SK-N-SH (cell line): ENCODE measurements around the gene FUT2. TPM values are rescaled to one million over a fixed set of nuclear protein-coding genes. Genes with fewer than 3 reads are reported as not detected.

Experiments
- CTCF ChIA-PET: fragments of 300-600, 350-600 bp; formaldehyde crosslinking; extraction: SDS; loops from one replicate; lab custom pipeline; 2021; lab: Yijun Ruan, JAX
- POLR2A ChIA-PET: fragments of 350-600 bp; sonication (Branson Sonifier 250); formaldehyde crosslinking; extraction: SDS; loops from one replicate; lab custom pipeline; 2020; ENCODE audit warnings: antibody characterized with exemption, inconsistent platforms; lab: Yijun Ruan, JAX
- DNase-seq: peaks from one replicate; pipeline ENCODE4 v3.0.0; 2012
- H2AFZ ChIP-seq: fragments of 200-600 bp; sonication (generic); 2 replicates; pipeline ENCODE4 v1.8.1; 2016; ENCODE audit warnings: antibody characterized with exemption, mild to moderate bottlenecking, low read depth
- H3F3A ChIP-seq: fragments of 200-600 bp; sonication (generic); replicated peaks from 2 replicates; pipeline ENCODE3; 2016; ENCODE audit warnings: antibody characterized with exemption, mild to moderate bottlenecking; ENCODE audit not compliant: insufficient read depth
- H3K27ac ChIP-seq, 2 experiments: fragments of 200-500 bp in 1 of 2; fragments of 200-600 bp in 1 of 2; sonication (Bioruptor generic) in 1 of 2; sonication (generic), shearing (Covaris generic) in 1 of 2; 2 replicates each; pipeline versions ENCODE4 v1.5.1 to v1.6.1; 2014 to 2016; ENCODE audit warnings: low read depth in 2 of 2, inconsistent platforms in 1 of 2, low read length in 1 of 2, mild to moderate bottlenecking in 1 of 2, mixed read lengths in 1 of 2
- H3K27me3 ChIP-seq: fragments of 200-600 bp; sonication (generic), shearing (Covaris generic); 2 replicates; pipeline ENCODE4 v1.6.1; 2016; ENCODE audit warnings: mixed run types; ENCODE audit not compliant: insufficient read depth
- H3K36me3 ChIP-seq, 2 experiments: fragments of 200-500 bp in 1 of 2; fragments of 200-600 bp in 1 of 2; sonication (Bioruptor generic) in 1 of 2; sonication (generic) in 1 of 2; replicated peaks in 1 of 2; 2 replicates each; pipeline versions ENCODE3 to v1.5.1; 2014 to 2016; ENCODE audit warnings: low read length in 1 of 2, mild to moderate bottlenecking in 1 of 2; ENCODE audit not compliant: insufficient read depth in 2 of 2, control insufficient read depth in 1 of 2
- H3K4me1 ChIP-seq, 2 experiments: fragments of 200-500 bp in 1 of 2; fragments of 200-600 bp in 1 of 2; sonication (Bioruptor generic) in 1 of 2; sonication (generic), shearing (Covaris generic) in 1 of 2; 2 replicates each; pipeline versions ENCODE4 v1.5.1 to v1.6.1; 2014 to 2016; ENCODE audit warnings: low read depth in 1 of 2, low read length in 1 of 2, mixed run types in 1 of 2; ENCODE audit not compliant: insufficient read depth in 2 of 2, control insufficient read depth in 1 of 2
- H3K4me2 ChIP-seq: fragments of 200-600 bp; sonication (generic), shearing (Covaris generic); 2 replicates; pipeline ENCODE4 v1.6.1; 2017; ENCODE audit warnings: mixed run types
- H3K4me3 ChIP-seq, 2 experiments: fragments of 200-500 bp in 1 of 2; fragments of 200-600 bp in 1 of 2; sonication (Bioruptor generic) in 1 of 2; sonication (generic), shearing (Covaris generic) in 1 of 2; 2 replicates each; pipeline versions ENCODE4 v1.5.1 to v1.8.1; 2014 to 2016; ENCODE audit warnings: low read depth in 2 of 2, inconsistent platforms in 1 of 2, low read length in 1 of 2, mild to moderate bottlenecking in 1 of 2, mixed read lengths in 1 of 2, moderate library complexity in 1 of 2
- H3K79me2 ChIP-seq: fragments of 200-600 bp; sonication (generic); 2 replicates; pipeline ENCODE4 v1.8.1; 2017; ENCODE audit warnings: mild to moderate bottlenecking; ENCODE audit not compliant: insufficient read depth
- H3K9ac ChIP-seq: fragments of 200-600 bp; sonication (generic); 2 replicates; pipeline ENCODE4 v1.6.1; 2017; ENCODE audit warnings: mixed run types
- H3K9me2 ChIP-seq: fragments of 200-600 bp; sonication (generic); 2 replicates; pipeline ENCODE4 v1.6.1; 2017; ENCODE audit warnings: mixed run types
- H3K9me3 ChIP-seq: fragments of 200-600 bp; sonication (generic); 2 replicates; pipeline ENCODE4 v1.6.1; 2017; ENCODE audit warnings: mixed run types, mild to moderate bottlenecking, moderate library complexity
- H4K20me1 ChIP-seq: fragments of 200-600 bp; sonication (generic); 2 replicates; pipeline ENCODE4 v1.6.1; 2017; ENCODE audit warnings: mild to moderate bottlenecking, mixed run types; ENCODE audit not compliant: insufficient read depth
- EZH2phosphoT487 ChIP-seq: fragments of 200-600 bp; sonication (generic); IDR thresholded peaks from 2 replicates; pipeline ENCODE4 v1.6.1; 2017; ENCODE audit warnings: low read depth, mixed run types, mild to moderate bottlenecking, antibody characterized with exemption, moderate library complexity, borderline replicate concordance
- FOSL2 ChIP-seq: IDR thresholded peaks from 2 replicates; pipeline ENCODE4 v1.4.0; 2012; ENCODE audit warnings: low read depth, mild to moderate bottlenecking, moderate library complexity, borderline replicate concordance
- FOXM1 ChIP-seq: IDR thresholded peaks from 2 replicates; pipeline ENCODE4 v1.4.0; 2012; ENCODE audit warnings: low read depth, mild to moderate bottlenecking
- GATA2 ChIP-seq: sonication (generic); formaldehyde crosslinking; IDR thresholded peaks from 2 replicates; pipeline ENCODE4 v1.5.0; 2020; ENCODE audit warnings: mild to moderate bottlenecking, missing genetic modification reagents
- MXI1 ChIP-seq: IDR thresholded peaks from 2 replicates; pipeline ENCODE4 v1.6.1; 2012; ENCODE audit warnings: mild to moderate bottlenecking, low read depth, low read length, improper control_type of control experiment
- NFIC ChIP-seq: IDR thresholded peaks from 2 replicates; pipeline ENCODE4 v1.4.0; 2012; ENCODE audit warnings: borderline replicate concordance
- NRF1 ChIP-seq: IDR thresholded peaks from 2 replicates; pipeline ENCODE4 v1.6.1; 2012; ENCODE audit warnings: low read depth, mild to moderate bottlenecking, low read length
- POLR2AphosphoS5 ChIP-seq: IDR thresholded peaks from 2 replicates; pipeline ENCODE4 v1.6.1; 2012; ENCODE audit warnings: low read depth, low read length
- RCOR1 ChIP-seq: fragments of 150-350 bp; IDR thresholded peaks from 2 replicates; pipeline ENCODE4 v1.6.1; 2017; ENCODE audit warnings: antibody characterized with exemption, low read length
- RFX5 ChIP-seq: IDR thresholded peaks from 2 replicates; pipeline ENCODE4 v1.6.1; 2012; ENCODE audit warnings: mild to moderate bottlenecking, improper control_type of control experiment, low read length
- TCF12 ChIP-seq: IDR thresholded peaks from 2 replicates; pipeline ENCODE4 v1.4.0; 2012
- TEAD4 ChIP-seq: IDR thresholded peaks from 2 replicates; pipeline ENCODE4 v1.4.0; 2012; ENCODE audit warnings: mild to moderate bottlenecking, borderline replicate concordance; ENCODE audit not compliant: insufficient read depth
- YY1 ChIP-seq: IDR thresholded peaks from 2 replicates; pipeline ENCODE4 v1.4.0; 2012; ENCODE audit warnings: low read depth, mild to moderate bottlenecking
- WGBS: methylation state at CpG from one replicate; pipeline ENCODE4 v1.1.6; 2017; ENCODE audit warnings: low lambda C conversion rate; 5-methylcytosine and 5-hydroxymethylcytosine counted together
- polyA plus RNA-seq, 3 experiments: library from polyadenylated mRNA; depleted of rRNA; stranded (reverse); fragments of >200 nt; gene quantifications; 2 replicates each; pipeline ENCODE4 v1.2.3, GENCODE V29; 2012
- TF ChIP-seq, protein P1 (sequence below): fragments of 150-350 bp; IDR thresholded peaks from 2 replicates; pipeline ENCODE4 v1.6.1; 2016; ENCODE audit warnings: mild to moderate bottlenecking, low read depth, low read length
- TF ChIP-seq, protein P2 (sequence below): IDR thresholded peaks from 2 replicates; pipeline ENCODE4 v1.4.0; 2012; ENCODE audit warnings: low read depth, borderline replicate concordance
- TF ChIP-seq, protein P3 (sequence below): IDR thresholded peaks from 2 replicates; pipeline ENCODE4 v1.4.0; 2012; ENCODE audit warnings: low read depth, borderline replicate concordance
- TF ChIP-seq, protein P4 (sequence below): fragments of 200-600 bp; sonication (generic); IDR thresholded peaks from 2 replicates; pipeline ENCODE4 v1.6.1; 2017; ENCODE audit warnings: antibody characterized with exemption, mild to moderate bottlenecking, moderate library complexity

The FUT2 gene
- polyA plus RNA-seq, 1 of the 3 experiments (the other 2 are of a cell fraction) = not detected

DNA sequence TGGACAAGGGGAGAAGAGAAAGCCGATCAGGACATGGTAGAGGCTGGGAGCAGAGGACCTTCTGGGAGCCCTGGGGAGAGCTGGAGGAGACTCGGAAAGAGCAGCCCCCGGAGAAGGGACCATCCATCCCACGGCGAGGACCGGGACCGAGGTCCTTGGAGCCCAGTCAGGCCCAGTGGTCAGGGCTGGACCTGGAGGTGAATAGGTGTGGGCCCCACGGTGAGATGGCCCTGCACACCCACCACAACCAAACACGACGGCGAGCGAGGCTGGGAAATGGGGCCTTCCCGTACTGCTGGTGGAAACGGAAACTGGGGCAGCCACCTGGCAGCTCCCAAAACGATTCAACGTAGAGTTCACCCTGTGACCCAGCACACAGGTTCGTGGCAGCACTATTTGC, 19.3 kb upstream of the FUT2 start:
- ChIA-PET CTCF (interaction anchor here (0.8 to 3.7 kb wide), 10 partner anchors 17 to 294 kb away, joined by 3 to 35 read pairs (median 7); partner anchors contain the start of gene CA11), POLR2A (no interaction called here)
- Histone ChIP-seq H3K9ac (no peak overlapping the region), H3K4me3 (no peak overlapping the region), H3K36me3 (no peaks in the 10 kb centered on the region), H3K4me1 (peaks cover 0 to 8% of the 10 kb centered on the region in 2 experiments; a peak in 1 of 4 replicates), H2AFZ (no peak overlapping the region), H3K27ac (no peak overlapping the region), H3F3A (no peaks in the 10 kb centered on the region), H4K20me1 (no peaks in the 10 kb centered on the region), H3K27me3 (no peaks in the 10 kb centered on the region), H3K9me2 (no peaks in the 10 kb centered on the region), H3K9me3 (no peaks in the 10 kb centered on the region), H3K79me2 (no peaks in the 10 kb centered on the region), H3K4me2 (no peak overlapping the region)
- TF ChIP-seq, protein P1, sequence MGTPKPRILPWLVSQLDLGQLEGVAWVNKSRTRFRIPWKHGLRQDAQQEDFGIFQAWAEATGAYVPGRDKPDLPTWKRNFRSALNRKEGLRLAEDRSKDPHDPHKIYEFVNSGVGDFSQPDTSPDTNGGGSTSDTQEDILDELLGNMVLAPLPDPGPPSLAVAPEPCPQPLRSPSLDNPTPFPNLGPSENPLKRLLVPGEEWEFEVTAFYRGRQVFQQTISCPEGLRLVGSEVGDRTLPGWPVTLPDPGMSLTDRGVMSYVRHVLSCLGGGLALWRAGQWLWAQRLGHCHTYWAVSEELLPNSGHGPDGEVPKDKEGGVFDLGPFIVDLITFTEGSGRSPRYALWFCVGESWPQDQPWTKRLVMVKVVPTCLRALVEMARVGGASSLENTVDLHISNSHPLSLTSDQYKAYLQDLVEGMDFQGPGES = no peak
- TF ChIP-seq RFX5 (no peak), MXI1 (no peak)
- DNase-seq = no peak
- 84% methylated on average over 17 of the region's 17 CpGs for WGBS

DNA sequence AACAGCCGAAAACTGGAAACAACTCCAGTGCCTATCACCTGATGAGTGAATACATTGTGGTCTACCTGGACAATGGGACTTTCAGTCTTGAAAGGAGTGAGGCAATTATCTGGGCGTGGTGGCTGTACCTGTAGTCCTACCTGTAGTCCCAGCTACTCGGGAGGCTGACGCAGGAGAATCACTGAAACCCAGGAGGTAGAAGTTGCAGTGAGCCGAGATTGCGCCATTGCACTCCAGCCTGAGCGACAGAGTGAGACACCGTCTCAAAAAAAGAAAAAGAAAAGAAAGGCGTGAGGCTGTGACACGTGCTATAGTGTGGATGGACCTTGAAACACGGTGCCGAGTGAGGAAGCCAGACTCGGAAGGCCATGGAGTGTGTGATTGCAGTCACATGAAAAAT, 18.9 kb upstream of the FUT2 start:
- Histone ChIP-seq H3K4me1 (peaks cover 0 to 8% of the 10 kb centered on the region in 2 experiments; a peak in 1 of 4 replicates), H3K27ac (no peak overlapping the region), H4K20me1 (no peaks in the 10 kb centered on the region), H3K9me2 (no peaks in the 10 kb centered on the region), H3K79me2 (no peaks in the 10 kb centered on the region), H3K4me3 (no peak overlapping the region), H3K9me3 (no peaks in the 10 kb centered on the region), H3F3A (no peaks in the 10 kb centered on the region), H3K4me2 (no peak overlapping the region), H3K36me3 (no peaks in the 10 kb centered on the region), H3K9ac (no peak overlapping the region), H2AFZ (no peak overlapping the region), H3K27me3 (no peaks in the 10 kb centered on the region)
- CTCF ChIA-PET = interaction anchor here (0.6 to 3.4 kb wide), 2 partner anchors 13 to 118 kb away, joined by 3 to 13 read pairs; no protein-coding TSS in a partner anchor
- POLR2A ChIA-PET = no interaction called here
- no peak for DNase-seq
- TF ChIP-seq, protein P2, sequence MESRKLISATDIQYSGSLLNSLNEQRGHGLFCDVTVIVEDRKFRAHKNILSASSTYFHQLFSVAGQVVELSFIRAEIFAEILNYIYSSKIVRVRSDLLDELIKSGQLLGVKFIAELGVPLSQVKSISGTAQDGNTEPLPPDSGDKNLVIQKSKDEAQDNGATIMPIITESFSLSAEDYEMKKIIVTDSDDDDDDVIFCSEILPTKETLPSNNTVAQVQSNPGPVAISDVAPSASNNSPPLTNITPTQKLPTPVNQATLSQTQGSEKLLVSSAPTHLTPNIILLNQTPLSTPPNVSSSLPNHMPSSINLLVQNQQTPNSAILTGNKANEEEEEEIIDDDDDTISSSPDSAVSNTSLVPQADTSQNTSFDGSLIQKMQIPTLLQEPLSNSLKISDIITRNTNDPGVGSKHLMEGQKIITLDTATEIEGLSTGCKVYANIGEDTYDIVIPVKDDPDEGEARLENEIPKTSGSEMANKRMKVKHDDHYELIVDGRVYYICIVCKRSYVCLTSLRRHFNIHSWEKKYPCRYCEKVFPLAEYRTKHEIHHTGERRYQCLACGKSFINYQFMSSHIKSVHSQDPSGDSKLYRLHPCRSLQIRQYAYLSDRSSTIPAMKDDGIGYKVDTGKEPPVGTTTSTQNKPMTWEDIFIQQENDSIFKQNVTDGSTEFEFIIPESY = no peak
- TF ChIP-seq YY1 (no peak), TCF12 (no peak), FOXM1 (no peak)
- TF ChIP-seq, all 33 proteins: peak for 0
- WGBS = 85% methylated on average over 13 of the region's 13 CpGs

DNA sequence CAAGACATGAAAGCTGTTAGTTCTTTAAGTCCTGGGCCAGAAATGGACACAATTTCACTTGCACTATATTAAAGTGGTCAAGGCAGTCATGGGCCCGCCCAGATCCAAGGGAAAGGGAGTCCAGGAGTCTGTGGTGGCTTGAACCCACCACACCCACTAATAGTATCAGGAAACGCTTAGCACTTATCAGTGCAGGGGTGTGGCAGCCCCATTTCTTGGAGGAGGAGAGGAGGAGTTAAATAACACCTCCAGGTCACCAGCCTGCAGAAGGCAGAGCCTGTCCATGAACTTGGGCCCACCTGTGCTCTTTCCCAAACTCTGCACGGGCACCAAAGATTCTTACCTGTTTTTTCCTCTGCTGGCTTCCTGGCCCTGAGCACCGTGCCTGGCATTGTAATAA, 17.6 kb upstream of the FUT2 start:
- no peak overlapping the region for H2AFZ ChIP-seq
- 76% methylated on average over 4 of the region's 4 CpGs for WGBS
- no peak for DNase-seq
- H3K27me3 ChIP-seq = no peaks in the 10 kb centered on the region
- peaks cover 0 to 8% of the 10 kb centered on the region in 2 experiments; a peak in 1 of 4 replicates for H3K4me1 ChIP-seq
- POLR2A ChIA-PET = interaction anchor here (0.6 kb wide), 1 partner anchor 32 kb away, joined by 3 read pairs; the partner anchor contains the start of gene CA11
- H3K4me3 ChIP-seq = no peak overlapping the region
- H3K27ac ChIP-seq = no peak overlapping the region
- H3K4me2 ChIP-seq = no peak overlapping the region
- H3F3A ChIP-seq = no peaks in the 10 kb centered on the region
- H3K9me3 ChIP-seq = no peaks in the 10 kb centered on the region
- no peaks in the 10 kb centered on the region for H4K20me1 ChIP-seq
- no peaks in the 10 kb centered on the region for H3K79me2 ChIP-seq
- H3K9me2 ChIP-seq = no peaks in the 10 kb centered on the region
- no peak overlapping the region for H3K9ac ChIP-seq
- H3K36me3 ChIP-seq = no peaks in the 10 kb centered on the region
- CTCF ChIA-PET = interaction anchor here (1.0 to 1.1 kb wide), 2 partner anchors 32 to 34 kb away, joined by 3 to 4 read pairs; partner anchors contain the start of gene CA11
- TF ChIP-seq RCOR1 = no peak
- no peak for TF ChIP-seq FOSL2
- TF ChIP-seq, protein P3, sequence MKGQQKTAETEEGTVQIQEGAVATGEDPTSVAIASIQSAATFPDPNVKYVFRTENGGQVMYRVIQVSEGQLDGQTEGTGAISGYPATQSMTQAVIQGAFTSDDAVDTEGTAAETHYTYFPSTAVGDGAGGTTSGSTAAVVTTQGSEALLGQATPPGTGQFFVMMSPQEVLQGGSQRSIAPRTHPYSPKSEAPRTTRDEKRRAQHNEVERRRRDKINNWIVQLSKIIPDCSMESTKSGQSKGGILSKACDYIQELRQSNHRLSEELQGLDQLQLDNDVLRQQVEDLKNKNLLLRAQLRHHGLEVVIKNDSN = no peak
- TF ChIP-seq GATA2 (CRISPR knock-in tag) = no peak
- TF ChIP-seq, protein P4, sequence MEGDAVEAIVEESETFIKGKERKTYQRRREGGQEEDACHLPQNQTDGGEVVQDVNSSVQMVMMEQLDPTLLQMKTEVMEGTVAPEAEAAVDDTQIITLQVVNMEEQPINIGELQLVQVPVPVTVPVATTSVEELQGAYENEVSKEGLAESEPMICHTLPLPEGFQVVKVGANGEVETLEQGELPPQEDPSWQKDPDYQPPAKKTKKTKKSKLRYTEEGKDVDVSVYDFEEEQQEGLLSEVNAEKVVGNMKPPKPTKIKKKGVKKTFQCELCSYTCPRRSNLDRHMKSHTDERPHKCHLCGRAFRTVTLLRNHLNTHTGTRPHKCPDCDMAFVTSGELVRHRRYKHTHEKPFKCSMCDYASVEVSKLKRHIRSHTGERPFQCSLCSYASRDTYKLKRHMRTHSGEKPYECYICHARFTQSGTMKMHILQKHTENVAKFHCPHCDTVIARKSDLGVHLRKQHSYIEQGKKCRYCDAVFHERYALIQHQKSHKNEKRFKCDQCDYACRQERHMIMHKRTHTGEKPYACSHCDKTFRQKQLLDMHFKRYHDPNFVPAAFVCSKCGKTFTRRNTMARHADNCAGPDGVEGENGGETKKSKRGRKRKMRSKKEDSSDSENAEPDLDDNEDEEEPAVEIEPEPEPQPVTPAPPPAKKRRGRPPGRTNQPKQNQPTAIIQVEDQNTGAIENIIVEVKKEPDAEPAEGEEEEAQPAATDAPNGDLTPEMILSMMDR = no peak
- no peak for TF ChIP-seq POLR2AphosphoS5
- no peak for TF ChIP-seq YY1
- TF ChIP-seq NFIC = no peak
- no peak for TF ChIP-seq NRF1
- no peak for TF ChIP-seq TEAD4
- TF ChIP-seq EZH2phosphoT487 = no peak
